Measurements from ENCODE around the gene PIM2.

The PIM2 gene

DNA sequence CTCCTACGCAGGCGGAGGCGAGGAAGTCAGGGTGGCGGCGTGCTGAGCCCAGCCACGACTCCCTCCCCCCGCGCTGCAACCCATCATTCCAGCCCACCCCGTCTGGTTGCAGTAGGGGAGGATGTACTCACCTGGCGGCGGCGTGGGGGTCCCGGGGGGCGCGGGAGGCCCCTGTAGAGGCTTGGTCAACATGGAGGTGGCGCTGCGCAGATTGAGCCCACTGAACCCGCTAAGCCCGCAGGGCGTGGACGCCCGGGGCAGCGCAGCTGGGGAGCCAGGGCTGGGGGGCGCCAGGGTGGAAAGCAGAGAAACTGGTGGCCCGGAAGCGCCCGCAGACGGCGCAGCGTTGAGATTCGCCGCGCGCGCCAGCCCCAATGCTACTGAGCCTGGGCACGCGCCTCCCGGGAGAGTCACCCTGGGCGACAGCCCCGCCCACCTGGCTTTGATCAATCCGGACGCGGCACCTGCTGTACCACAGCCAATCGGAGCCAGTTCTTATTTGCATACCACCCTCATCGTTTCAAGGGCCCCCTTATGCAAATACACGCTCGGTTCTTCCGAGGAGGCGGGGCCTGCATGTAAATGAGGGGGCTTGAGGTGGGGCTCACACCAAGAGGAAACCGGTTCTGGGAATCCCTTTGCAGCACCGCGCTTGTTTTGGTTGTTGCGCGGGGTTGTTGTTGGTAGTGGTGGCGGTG lies at the start of gene PIM2:
PIM2 (minus strand) TSS at position 382 of the 698 bp plus-strand sequence; CDS start at position 192, 190 bp downstream.
- peak; percentile 76 for DNase-seq (ENCODE audit: low spot score)

DNA sequence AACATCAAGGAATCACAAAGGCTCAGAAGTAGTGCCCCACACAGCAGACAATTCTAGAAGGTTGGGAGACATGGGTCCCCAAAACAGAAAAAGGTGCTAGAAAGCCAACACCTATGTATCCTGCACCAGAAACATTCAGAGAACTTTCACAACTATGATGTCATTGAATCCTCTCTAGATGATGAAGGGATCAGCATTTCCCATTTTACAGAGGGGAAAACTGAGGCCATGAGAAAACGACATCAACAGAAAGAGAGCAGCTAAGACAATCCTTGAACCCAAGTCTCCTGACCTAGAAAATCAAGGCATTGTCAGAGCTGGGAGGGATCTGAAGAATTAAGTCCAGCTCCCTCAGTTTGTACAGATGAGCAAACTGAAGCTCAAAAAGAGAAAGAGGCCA lies 49.6 kb upstream of the PIM2 start:
- DNase-seq (ENCODE audit: low spot score): no peak

DNA sequence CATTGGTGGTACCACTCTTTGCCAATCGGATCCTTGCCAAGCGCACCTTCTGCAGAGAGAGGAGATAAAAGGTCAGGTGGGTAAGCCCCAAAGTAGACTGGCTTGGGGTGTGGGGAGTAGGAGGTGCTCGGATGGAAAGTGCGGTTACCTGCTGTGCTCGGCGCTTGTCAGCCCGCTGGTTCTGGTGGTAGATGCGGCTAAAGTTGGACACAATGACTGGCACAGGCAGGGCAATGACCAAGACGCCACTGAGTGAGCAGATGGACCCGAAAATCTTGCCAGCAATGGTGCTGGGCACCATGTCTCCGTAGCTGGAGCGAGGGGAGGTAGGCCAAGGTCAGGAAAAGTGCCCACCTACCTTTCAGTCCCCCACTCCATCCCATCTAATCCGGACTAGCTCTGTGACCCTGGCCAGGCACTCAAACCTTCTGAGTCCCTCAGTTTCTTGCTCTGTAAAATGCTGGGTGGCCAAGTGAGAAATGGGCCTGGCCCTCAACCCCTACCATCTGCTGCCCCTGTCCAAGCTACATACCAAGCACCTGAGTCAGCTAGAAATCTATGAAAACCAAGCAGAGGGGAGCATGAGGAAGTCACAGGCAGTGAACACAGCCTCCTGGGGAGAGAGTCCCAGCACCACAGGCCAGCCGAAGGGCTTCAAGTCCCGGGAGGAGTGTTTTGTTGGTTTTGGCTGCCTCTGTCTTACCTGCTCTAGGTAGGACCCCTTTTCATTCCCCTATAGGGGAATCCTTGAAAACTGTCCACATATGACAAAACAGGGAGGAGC lies 48.2 kb upstream of the PIM2 start:
- DNase-seq (ENCODE audit: low spot score): no peak

DNA sequence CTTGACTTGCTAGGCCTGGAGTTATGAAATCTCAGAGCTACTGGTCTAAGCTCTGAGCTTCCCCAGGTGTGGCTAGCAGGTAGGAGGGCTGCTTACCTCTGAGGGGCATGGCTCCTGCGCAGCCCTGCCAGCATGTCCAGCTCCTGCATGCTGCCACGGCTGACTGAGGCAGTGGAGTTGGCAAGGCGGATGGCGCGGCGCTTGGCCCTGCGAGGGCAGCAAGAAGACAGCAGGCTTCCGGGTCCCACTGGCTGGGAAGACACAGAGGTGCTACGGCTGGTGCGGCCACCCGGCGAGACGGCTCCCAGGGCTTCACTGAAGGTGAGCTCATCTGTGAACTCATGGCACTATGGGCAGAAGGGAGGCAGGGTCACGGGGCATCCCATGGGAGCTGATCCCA lies 47.1 kb upstream of the PIM2 start:
- DNase-seq (ENCODE audit: low spot score): no peak

DNA sequence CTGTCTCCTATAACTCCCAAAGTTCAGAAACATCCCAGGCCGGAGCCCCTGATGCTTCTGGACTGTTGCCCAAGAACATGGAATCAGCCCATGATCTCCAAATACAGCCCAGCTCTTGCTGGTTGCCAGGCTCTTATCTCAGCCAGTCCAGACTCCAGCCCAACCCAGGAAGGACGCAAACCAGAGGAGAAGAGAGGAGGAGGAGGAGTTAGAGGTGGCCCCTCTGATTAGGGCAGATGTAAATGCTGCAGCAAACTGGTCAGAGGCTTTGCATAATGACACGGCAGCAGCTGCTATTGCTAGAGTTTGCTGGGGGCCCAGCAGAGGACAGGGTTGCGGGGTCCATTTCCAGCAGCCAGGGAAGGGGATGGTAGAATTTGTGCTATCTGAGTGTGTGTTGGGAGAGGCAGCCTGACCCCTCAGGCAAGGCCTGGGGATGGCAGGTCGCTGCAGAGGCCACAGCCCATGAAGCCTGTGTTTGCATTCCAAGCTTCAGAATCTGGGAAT lies 42.8 kb upstream of the PIM2 start:
- DNase-seq (ENCODE audit: low spot score): no peak

DNA sequence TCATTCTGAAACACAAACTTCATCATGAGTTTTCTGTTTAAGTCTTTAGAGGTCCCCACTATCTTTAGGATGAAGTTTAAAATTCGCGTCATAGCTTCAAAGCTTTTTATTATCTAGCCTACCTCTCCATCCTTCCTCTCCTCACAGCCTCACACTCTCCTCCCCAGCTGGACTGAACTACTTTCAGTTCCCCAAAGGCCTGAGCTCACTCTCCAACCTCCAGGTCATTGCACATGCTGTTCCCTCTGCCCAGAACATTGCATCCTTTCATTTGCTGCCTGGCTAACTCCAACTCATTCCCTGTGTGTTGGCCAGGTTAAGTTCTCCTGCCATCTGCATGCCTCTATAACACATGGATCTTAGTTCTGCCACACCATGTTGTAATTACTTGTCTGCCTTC lies 41.5 kb upstream of the PIM2 start:
- DNase-seq (ENCODE audit: low spot score): no peak

DNA sequence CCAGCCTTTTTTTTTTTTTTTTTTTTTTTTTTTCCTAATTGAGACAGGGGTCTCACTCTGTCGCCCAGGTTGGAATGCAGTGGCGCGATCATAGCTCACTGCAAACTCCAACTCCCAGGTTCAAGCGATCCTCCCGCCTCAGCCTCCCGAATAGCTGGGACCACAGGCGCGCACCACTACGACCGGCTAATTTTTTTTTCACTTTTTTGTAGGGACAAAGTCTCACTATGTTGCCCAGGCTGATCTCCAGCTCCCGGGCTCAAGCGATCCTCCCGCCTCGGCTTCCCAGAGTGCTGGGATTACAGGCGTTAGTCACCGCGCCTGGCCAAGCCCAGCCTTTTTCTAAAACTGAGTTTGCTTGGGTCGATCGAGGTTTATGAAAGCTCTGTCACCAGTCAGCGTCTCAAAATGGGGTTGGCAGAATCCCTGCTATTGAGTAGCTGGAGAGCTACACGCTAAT lies 39.8 kb upstream of the PIM2 start:
- DNase-seq (ENCODE audit: low spot score): peak; percentile 13

DNA sequence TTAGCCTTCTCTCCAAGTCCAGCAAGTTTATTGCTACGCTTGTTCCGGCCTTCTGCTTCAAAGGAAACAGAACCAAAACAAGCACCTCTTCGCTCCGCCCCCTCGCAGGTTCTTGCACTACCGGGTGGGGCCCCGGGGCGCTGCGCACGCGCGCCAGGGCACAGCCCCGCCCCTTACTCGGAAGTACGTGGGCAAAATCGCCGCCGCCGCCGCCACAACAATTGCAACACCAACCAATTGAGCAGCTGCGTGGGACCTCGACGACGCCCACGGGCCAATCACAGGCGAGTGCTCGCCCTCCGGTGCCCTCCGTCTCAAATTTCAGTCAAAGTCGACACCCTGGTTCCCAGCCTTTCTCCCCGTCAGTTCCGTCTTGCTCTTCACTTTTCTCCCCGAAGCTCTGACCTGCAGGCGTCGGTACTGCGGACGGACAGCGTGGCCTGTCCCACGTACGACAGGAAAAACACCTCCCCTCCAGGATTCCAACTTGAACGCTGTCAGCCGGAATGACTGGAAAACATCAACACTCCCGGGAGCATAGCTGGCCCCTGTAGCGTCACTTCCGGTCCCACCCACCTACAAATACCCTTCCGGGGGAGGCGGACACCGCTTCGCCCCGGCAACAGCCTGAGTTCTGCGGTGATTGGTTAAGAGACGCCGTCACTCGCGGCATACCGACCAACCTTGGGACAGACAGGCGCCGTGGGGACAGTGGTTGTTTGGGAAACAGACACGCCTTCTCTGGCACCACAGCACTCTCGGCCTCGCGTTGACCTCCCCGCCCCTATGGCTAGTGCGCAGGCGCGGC lies 39.2 kb upstream of the PIM2 start:
- DNase-seq (ENCODE audit: low spot score): peak; percentile 97

DNA sequence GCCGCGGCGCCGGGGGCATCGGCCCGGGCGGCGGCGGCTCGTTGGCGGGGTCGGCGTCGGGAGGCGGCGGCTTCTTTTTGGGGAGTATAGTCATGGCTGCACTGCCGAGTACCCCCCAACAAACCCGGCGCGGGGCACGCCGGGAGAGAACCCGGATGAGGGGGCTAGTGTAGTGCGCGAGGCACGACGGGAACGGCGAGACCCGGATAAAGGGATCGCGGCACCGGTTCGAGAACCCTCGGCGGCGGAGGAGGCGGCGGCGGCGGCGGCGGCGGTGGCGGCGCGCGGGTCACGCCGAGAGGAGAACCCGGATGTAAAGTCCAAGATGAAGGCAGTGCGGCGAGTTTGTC lies 38.6 kb upstream of the PIM2 start, which contains the start of gene OTUD5:
OTUD5 (minus strand) TSS at position 131 of the 350 bp plus-strand sequence; CDS start at position 94, 37 bp downstream.
- DNase-seq (ENCODE audit: low spot score): peak; percentile 66

DNA sequence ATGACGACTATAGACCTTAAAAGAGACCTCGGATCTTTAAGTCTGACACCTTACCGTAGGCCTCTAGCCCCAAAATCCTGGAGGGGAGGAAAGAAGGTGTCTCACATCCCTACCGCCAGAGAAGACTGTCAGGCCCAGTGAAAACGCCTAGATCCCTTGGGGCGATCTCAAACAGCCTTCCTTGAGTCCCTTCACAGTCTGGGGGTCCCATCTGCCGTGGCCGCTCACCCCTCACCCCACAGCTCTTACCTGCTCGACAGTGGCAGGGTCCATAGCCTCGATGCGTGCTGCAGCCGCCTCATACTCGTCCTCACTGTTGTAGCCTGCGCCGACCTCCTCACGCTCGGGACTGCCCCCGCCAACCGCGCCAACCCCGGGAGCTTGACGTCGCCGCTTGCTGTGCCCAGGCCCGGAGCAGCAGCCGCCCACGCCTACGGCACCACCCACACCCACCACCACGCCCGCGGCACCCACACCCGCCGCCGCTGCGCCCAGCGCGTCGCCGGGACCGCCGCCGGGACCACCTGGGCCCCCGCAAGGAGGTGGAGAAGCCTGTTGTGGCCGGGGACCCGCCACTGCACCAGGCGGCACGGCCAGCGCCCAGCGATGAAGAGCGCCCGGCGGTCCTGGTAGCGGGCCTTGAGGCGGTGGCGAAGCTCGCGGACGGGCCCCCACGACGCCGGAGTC lies 38.0 kb upstream of the PIM2 start:
- no peak for DNase-seq (ENCODE audit: low spot score)

DNA sequence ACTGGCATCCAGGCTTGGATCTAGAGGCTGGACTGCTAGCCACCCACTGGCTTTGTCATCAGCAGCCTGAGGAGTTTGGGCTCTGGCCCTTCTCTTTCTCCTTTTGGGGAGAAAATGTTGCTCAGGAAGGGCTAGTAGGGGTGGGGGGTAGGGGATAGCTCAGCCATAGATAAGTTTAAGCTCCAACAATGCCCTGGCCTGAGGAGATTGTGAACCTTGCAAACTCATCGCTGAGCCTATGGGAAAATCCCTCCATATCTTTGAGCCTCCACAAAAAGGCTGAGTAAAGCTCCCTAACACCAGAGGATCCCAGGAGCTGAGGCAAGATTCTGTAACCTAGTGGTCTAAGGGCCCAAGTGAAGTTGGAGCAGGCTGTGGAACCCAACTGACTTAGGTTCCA lies 29.8 kb upstream of the PIM2 start:
- DNase-seq (ENCODE audit: low spot score): no peak

DNA sequence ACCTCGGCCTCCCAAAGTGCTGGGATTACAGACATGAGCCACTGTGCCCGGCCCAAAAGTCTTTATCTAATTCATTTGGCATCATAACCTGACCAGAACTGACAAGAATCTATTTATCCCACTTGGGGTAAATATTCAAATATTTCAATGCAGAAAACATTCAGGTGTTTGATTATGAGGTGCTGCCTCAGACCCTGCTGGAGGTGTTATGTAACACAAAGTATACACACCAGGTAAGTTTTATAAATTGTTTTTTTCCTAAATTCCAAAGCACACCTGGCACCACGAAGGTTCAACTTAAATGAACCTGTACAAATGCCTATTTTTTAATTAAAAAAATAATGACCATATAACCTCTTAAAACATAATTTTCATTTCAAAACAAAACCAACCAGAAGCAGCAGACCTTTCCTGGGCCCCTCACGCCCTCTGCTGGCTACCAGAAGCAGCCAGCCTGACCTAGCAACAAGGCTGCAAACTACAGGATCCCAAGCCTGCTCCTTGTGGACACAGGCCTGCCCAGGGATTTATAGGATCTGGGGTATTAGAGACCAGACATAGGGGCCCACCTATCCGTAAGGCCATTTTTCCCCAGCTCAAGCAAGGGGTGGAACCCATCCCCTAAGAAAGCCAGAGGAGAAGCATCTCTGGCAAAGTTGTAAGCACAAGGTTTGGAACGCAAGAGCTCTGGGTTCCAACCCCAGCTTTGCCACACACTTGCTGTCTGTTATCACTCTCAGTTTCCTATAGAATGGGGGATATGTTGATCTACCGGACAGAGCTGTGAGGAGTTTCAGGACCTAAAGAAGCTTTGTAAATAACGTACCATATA lies 26.9 kb upstream of the PIM2 start:
- DNase-seq (ENCODE audit: low spot score): no peak

DNA sequence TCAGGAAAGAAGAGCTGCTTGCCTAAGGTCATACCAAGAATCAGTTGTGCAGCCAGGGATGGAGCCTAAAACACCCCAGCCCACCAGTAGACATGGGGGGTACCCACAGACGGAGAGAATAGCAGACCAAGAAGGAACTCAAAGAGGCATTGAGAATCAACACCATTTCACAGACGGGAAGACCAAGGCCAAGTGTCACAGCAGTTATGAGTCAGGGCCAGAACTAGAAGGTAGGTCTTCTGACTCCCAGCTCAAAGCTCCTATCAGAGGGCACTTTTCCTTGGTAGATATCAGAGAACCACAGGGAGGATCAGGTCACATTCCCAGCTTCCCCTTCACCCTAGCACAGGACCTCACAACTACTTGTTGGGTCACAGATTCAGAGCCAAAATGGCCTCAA lies 24.1 kb upstream of the PIM2 start:
- DNase-seq (ENCODE audit: low spot score): no peak

DNA sequence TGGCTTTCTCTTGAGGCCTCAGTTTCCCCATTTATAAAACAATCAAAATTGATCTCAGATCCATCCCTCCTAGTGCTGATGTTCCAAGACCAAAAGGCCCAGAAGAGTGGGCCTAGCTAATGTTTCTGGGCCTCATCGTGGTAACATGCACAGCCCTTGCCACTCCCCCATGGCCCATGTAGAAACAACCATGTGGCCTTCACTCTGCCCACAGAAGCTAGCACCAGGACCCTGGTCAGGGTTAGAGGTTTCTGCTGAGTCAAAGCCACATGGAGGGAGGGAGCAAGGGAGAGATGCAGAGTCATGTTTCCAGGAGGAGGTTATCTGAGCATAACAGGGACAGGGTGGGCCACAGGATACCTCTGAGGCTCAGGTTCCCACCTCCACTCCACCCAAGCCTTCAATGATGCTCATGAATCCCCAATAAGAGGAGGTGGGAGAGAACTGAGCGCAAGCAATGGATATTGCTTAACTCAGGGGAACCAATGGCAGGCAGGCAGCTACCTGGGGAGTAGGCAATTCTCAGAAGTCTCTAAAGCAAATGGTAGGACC lies 21.7 kb upstream of the PIM2 start:
- no peak for DNase-seq (ENCODE audit: low spot score)

DNA sequence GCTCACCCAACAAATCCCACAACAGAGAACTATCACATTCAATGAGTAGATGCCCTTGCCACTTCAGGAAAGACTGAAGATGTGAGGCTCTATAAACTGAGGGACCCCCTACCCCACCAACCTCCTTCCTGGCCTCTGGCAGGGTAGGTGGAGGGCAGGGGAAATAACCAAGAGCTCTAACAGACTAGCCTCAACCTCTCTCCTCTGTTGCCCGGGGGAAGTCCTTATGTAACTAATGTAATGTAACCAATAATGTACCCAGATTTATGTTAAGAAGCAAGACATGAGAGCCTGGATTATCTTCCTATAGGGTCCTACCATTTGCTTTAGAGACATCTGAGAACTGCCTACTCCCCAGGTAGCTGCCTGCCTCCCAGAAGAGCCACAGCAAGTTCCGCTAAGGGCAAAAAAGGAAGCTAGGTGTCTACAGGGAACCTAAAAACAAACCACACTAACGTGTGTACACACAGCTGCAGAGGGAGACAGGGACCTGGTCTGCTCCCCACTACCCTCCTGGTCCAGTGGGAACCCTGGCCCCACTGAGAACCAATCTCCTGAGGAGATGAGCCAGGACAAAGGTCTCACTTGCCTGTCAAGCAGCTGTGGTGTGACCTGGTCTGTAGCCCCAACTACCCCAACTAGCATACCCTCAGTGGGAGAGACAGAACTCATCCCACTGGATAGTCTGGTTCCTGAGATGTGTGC lies 20.9 kb upstream of the PIM2 start:
- DNase-seq (ENCODE audit: low spot score): no peak

DNA sequence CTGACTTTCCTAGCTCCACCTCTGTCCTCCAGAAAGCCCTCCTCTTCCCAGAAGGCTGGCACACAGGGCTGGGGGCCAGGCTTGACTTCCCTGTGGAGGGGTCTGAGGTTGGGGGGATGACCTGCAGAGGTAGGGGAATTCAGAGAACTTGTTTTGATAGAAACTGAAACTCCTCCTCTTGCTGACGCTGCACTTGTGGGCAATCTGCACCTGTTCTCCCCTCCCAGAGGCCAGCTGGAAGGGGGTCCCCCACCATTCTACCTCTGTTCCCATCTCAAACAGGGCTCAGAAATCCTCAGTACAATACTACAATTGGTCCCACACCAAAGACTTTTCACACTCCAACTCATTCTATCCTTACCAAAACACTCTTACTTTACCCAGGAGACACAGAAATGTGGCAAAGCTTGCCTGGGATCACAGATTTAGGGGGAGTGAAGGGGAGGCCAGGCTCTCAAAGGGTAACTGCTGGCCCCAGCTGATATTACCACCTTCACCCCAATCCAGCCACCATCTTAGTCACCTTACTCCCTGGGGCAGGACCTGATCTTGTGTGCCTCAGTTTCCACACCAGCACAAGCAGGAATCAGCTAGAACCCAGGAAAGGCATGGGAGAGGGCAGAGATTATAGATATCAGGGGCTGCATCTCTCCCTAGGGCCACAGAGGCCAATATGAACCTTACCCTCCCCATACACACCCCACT lies 20.0 kb upstream of the PIM2 start:
- DNase-seq (ENCODE audit: low spot score): no peak

DNA sequence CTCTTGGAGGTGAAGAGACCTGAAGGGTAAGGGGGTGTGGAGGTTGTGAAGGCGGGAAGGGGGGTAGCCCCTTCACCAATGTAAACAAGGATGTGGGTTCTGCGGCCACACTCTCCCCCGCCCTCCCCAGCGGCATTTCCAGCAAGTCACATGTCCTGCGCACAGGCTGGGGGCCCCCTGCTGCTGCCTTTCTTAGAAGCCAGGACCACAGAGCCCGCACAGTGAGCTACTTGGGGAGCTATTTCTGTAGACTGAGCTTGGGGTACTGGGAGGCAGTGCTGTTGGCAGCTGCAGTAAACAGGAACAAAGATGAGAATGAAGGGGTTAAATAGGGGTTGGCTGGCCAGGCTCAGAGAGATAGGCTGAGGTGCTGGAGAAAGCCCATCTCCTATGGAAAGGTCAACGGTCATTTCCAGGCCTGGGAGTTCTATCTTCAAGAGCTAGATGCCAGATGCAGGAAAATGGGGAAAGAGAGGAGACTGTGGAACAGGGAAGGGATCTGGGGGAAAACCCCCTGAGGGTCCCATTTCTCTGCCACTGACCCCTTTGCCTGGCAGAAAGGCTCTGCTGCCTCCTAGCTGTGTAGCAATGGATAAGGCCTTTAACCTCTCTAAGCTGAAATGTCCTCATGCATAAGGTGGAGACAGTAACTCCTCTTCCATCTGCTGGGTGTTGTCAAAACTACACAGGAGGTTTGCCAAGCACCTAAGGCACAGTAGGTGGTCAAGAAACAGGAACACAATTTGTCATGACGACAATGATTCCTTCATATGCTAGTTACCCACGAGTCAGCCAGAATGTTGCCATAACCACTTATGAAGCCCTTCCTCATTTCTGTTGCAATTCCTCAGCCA lies 18.5 kb upstream of the PIM2 start:
- no peak for DNase-seq (ENCODE audit: low spot score)

DNA sequence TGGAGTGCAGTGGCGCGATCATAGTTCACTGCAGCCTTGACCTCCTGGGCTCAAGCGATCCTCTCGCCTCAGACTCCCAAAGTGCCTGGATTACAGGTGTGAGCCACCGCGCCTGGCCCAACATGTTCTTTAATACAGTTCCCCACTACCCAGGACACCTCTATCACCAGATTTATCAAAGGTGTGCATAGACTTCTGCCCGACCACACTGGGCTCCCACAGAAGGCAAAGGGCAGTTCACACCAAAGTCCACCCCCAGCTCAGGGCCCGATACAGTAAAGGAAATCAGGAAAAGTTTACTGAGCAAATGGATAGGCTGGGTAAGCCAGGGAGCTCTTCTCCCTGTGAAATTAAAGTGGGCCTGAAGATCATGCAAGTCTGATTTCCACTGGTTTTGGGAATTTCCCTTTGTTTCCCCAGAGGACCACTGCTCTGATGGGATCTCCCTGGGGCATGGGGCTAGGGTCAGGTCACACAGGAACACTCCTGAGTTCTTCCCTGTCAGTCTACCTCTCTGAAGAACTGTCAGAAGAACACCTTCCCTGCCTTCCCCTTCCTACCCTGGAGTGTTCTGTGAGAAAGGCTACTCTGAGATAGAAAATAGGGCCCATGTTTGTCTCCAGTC lies 17.7 kb upstream of the PIM2 start:
- DNase-seq (ENCODE audit: low spot score): no peak
